OCI-LY7 (cell line): ENCODE measurements around the gene MAOA. TPM values are rescaled to one million over a fixed set of nuclear protein-coding genes. Genes with fewer than 3 reads are reported as not detected.

Experiments used
- BruUV-seq: library from RNA; stranded (reverse); fragments of 400-500 nt; replicated peaks from 2 replicates; lab custom pipeline; 2021; lab: Mats Ljungman, UMichigan
- CTCF ChIA-PET: fragments of 300-600 bp; sonication (Branson Sonifier 250); formaldehyde crosslinking; loops from one replicate; lab custom pipeline; 2022; ENCODE audit warnings: antibody characterized with exemption; ENCODE audit not compliant: unreplicated experiment; lab: Charles Lee
- POLR2A ChIA-PET: fragments of 300-600 bp; sonication (Branson Sonifier 250); formaldehyde crosslinking; loops from one replicate; lab custom pipeline; 2022; ENCODE audit warnings: antibody characterized with exemption; lab: Charles Lee
- DNase-seq: peaks from one replicate; pipeline ENCODE4 v3.0.0-alpha.2; 2015; ENCODE audit warnings: low spot score
- H2AFZ ChIP-seq: fragments of 200-600 bp; sonication (generic), shearing (Covaris generic); 2 replicates; pipeline ENCODE4 v1.6.1; 2014; ENCODE audit warnings: mild to moderate bottlenecking, antibody characterized with exemption, low read length, moderate library complexity
- H3K27ac ChIP-seq: fragments of 200-600 bp; sonication (generic); 2 replicates; pipeline ENCODE4 v1.5.1; 2014; ENCODE audit warnings: mixed run types, low read depth, mild to moderate bottlenecking, moderate library complexity, low read length, inconsistent platforms; ENCODE audit not compliant: poor library complexity, severe bottlenecking
- H3K36me3 ChIP-seq: fragments of 200-600 bp; sonication (generic); 2 replicates; pipeline ENCODE4 v1.6.1; 2014; ENCODE audit warnings: mild to moderate bottlenecking, antibody characterized with exemption, low read length, moderate library complexity, mixed read lengths; ENCODE audit not compliant: insufficient read depth
- H3K4me1 ChIP-seq: fragments of 200-600 bp; sonication (generic); 2 replicates; pipeline ENCODE4 v1.5.1; 2014; ENCODE audit warnings: mild to moderate bottlenecking, low read length; ENCODE audit not compliant: insufficient read depth, poor library complexity, severe bottlenecking
- H3K4me2 ChIP-seq: fragments of 200-600 bp; sonication (generic); 2 replicates; pipeline ENCODE4 v1.6.1; 2014; ENCODE audit warnings: mild to moderate bottlenecking, low read length
- H3K4me3 ChIP-seq: fragments of 200-600 bp; sonication (generic); 2 replicates; pipeline ENCODE4 v1.5.1; 2014; ENCODE audit warnings: mild to moderate bottlenecking, low read depth, low read length; ENCODE audit not compliant: poor library complexity, severe bottlenecking
- H3K79me2 ChIP-seq: fragments of 200-600 bp; sonication (generic); 2 replicates; pipeline ENCODE4 v1.6.1; 2016; ENCODE audit warnings: low read depth, mild to moderate bottlenecking, low read length, moderate library complexity, mixed read lengths; ENCODE audit not compliant: insufficient read depth
- H3K9me2 ChIP-seq: fragments of 200-600 bp; sonication (generic); 2 replicates; pipeline ENCODE4 v1.6.1; 2016; ENCODE audit warnings: mild to moderate bottlenecking, low read length, mixed read lengths; ENCODE audit not compliant: insufficient read depth
- H3K9me3 ChIP-seq: fragments of 200-600 bp; sonication (generic); 2 replicates; pipeline ENCODE4 v1.6.1; 2014; ENCODE audit warnings: mild to moderate bottlenecking, mixed run types, low read length, mixed read lengths
- H4K20me1 ChIP-seq: fragments of 200-600 bp; sonication (generic); 2 replicates; pipeline ENCODE4 v1.6.1; 2014; ENCODE audit warnings: mild to moderate bottlenecking, antibody characterized with exemption, low read length, moderate library complexity, mixed read lengths; ENCODE audit not compliant: insufficient read depth
- EZH2phosphoT487 ChIP-seq: fragments of 200-600 bp; sonication (generic); IDR thresholded peaks from 2 replicates; pipeline ENCODE4 v1.6.1; 2018; ENCODE audit warnings: low read depth, borderline replicate concordance, mild to moderate bottlenecking, mixed run types, antibody characterized with exemption, low read length, moderate library complexity, mixed read lengths
- intact Hi-C: fragments of 100-400 bp; cut with micrococcal nuclease; formaldehyde crosslinking; loops from one replicate; pipeline ENCODE4 v1.10.0; 2022; ENCODE audit not compliant: unreplicated experiment
- total RNA-seq, 2 experiments: library from RNA; depleted of rRNA in 1 of 2; stranded (reverse); fragments of >200 nt in 1 of 2; shearing (Covaris generic) in 1 of 2; gene quantifications; 2 replicates each; pipeline ENCODE4 v1.2.3, GENCODE V29; 2014 to 2022
- TF ChIP-seq, protein P1 (sequence below): fragments of 200-600 bp; sonication (generic); conservative IDR thresholded peaks from 2 replicates; pipeline ENCODE4 v1.5.1; 2014; ENCODE audit warnings: mild to moderate bottlenecking, antibody characterized with exemption, low read length, moderate library complexity, mixed read lengths

MAOA gene
- total RNA-seq, 2 experiments from 2014 or later, result not detected

DNA sequence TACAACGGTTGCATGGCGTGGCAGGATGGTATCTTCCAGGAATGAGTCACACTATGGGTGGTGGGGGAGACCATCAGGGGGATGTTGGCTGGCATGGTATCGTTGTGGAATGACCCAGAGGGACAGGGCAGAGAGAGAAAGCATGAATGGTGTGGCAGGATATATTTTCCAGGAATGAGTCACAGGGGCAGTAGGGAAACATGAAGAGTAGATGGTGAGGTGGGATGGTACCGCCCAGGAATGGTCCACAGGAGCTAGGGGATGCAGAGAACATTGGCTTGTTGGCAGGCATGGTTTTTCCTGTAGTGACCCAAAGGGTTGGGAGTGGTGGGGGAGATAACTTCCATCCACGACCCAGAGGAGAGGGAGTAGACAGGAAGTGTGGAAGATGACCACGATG, 62.4 kb downstream of the MAOA start:
- no peak overlapping the region for H2AFZ ChIP-seq
- BruUV-seq, result no TSS peak
- CTCF ChIA-PET, result no interaction called here
- POLR2A ChIA-PET, result no interaction called here
- no peak overlapping the region for H3K4me3 ChIP-seq
- H3K9me3 ChIP-seq, result no peaks in the 10 kb centered on the region
- intact Hi-C loops, result no loop called here
- H4K20me1 ChIP-seq, result no peaks in the 10 kb centered on the region
- no peaks in the 10 kb centered on the region for H3K4me1 ChIP-seq
- H3K9me2 ChIP-seq, result no peaks in the 10 kb centered on the region
- H3K79me2 ChIP-seq, result no peaks in the 10 kb centered on the region
- no peaks in the 10 kb centered on the region for H3K36me3 ChIP-seq
- no peak overlapping the region for H3K4me2 ChIP-seq
- no peak for TF ChIP-seq EZH2phosphoT487
- TF ChIP-seq, protein P1, sequence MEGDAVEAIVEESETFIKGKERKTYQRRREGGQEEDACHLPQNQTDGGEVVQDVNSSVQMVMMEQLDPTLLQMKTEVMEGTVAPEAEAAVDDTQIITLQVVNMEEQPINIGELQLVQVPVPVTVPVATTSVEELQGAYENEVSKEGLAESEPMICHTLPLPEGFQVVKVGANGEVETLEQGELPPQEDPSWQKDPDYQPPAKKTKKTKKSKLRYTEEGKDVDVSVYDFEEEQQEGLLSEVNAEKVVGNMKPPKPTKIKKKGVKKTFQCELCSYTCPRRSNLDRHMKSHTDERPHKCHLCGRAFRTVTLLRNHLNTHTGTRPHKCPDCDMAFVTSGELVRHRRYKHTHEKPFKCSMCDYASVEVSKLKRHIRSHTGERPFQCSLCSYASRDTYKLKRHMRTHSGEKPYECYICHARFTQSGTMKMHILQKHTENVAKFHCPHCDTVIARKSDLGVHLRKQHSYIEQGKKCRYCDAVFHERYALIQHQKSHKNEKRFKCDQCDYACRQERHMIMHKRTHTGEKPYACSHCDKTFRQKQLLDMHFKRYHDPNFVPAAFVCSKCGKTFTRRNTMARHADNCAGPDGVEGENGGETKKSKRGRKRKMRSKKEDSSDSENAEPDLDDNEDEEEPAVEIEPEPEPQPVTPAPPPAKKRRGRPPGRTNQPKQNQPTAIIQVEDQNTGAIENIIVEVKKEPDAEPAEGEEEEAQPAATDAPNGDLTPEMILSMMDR, result no peak
- DNase-seq, result no peak
- H3K27ac ChIP-seq, result no peak overlapping the region

DNA sequence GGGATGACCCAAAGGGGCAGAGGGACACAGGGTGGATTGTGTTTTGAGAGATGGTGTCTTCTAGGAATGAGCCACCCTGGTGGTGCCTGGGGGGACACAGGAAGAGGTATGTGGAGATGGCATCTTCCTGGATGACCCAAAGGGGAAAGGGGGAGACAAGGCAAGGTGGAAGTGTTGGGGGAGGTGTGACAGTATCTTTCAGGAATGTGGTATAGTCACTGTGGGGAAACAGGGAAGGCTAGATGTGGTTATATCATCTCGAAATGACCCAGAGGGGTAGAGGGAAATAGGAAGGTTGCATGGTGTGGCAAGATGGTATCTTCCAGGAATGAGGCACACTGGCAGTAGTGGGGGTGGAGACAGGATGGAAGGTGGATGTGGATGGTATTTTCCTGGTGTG, 62.9 kb downstream of the MAOA start:
- CTCF ChIA-PET, result no interaction called here
- Histone ChIP-seq H3K27ac (no peak overlapping the region), H4K20me1 (no peaks in the 10 kb centered on the region), H3K79me2 (no peaks in the 10 kb centered on the region), H3K4me2 (no peak overlapping the region), H3K4me3 (no peak overlapping the region), H3K9me2 (no peaks in the 10 kb centered on the region), H3K36me3 (no peaks in the 10 kb centered on the region), H2AFZ (no peak overlapping the region), H3K9me3 (no peaks in the 10 kb centered on the region), H3K4me1 (no peaks in the 10 kb centered on the region)
- intact Hi-C loops, result no loop called here
- BruUV-seq, result no TSS peak
- DNase-seq, result no peak
- TF ChIP-seq, protein P1, result no peak
- TF ChIP-seq EZH2phosphoT487, result no peak
- POLR2A ChIA-PET, result no interaction called here

DNA sequence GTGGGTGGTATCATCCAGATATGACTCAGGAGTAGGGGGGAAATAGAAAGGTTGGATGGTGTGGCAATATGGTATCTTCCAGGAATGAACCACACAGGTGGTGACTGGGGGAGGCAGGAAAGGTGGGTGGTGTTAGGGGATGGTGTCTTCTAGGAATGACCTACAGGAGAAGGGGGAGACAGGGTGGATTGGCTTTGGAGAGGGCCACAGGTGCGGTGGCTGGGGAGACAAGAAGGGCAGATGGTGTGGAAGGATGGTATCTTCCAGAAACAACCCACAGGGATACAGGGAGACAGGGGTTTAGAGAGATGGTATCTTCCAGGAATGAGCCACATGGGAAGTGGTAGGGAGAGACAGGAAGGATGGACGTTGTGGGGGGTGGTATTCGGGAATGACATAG, 64.0 kb downstream of the MAOA start:
- Histone ChIP-seq H3K4me3 (no peak overlapping the region), H3K4me1 (no peaks in the 10 kb centered on the region), H3K79me2 (no peaks in the 10 kb centered on the region), H3K36me3 (no peaks in the 10 kb centered on the region), H3K9me2 (no peaks in the 10 kb centered on the region), H3K4me2 (no peak overlapping the region), H4K20me1 (no peaks in the 10 kb centered on the region), H3K27ac (no peak overlapping the region), H3K9me3 (no peaks in the 10 kb centered on the region), H2AFZ (no peak overlapping the region)
- ChIA-PET CTCF (no interaction called here), POLR2A (no interaction called here)
- no peak for TF ChIP-seq EZH2phosphoT487
- TF ChIP-seq, protein P1, result no peak
- BruUV-seq, result no TSS peak
- intact Hi-C loops, result no loop called here
- DNase-seq, result no peak
